Measurements from ENCODE around the gene CHPF.

Gene CHPF

DNA sequence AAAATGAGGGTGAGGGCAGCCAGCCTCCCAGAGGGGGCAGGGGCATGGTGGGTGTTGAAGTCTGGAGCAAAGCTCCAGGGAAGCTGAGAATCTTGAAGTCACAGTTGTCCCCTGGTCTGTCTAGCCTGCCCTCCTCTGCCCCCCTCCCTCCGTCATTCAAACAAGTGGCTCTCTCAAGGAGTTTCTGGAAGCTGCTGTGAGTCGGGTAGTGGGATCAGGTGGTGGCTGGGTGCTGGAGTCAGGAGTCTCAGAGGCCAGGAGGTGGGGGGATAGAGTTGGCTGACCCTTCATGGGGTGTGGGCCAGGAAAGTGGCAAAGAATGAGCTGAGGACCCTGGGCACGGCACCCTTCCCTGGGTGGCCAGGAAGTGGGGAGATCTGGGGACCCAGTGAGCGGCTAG is 29.8 kb downstream of the CHPF start:
- DNase-seq (ENCODE audit: low read depth), result no peak

DNA sequence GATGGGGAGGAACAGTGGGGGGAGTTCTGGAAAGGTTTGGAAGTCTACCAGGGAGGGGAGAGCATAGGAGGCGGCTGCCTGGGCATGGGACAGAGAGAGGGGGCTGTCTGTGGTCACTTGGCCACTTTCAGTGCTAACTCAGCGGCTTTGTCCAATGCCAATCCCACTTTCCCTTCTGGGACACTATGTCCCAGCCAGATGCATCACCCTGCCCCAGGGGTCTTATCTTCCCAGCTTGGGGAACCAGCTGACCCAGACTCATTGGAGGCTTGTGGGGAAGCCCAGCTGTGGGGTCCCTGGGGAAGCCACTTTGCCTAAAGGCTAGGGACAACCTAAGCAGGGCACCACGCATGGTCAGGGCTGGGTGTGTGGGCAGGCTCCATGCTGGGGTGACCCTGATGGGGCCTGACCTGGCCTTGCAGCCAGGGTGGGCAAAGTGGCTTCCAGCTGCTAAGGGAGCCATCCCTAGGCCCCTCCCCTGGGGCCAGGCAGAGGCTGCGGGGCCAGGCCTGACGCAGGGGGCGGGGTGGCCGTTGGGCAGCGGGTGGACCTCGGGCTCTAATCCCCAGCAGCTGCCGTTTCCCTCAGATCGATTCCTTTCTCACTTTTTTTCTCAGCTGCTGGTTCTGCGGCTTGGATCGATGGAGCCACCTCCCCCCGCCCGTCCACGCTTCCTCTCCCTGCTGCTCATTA is 30.9 kb downstream of the CHPF start:
- DNase-seq (ENCODE audit: low read depth), result no peak

DNA sequence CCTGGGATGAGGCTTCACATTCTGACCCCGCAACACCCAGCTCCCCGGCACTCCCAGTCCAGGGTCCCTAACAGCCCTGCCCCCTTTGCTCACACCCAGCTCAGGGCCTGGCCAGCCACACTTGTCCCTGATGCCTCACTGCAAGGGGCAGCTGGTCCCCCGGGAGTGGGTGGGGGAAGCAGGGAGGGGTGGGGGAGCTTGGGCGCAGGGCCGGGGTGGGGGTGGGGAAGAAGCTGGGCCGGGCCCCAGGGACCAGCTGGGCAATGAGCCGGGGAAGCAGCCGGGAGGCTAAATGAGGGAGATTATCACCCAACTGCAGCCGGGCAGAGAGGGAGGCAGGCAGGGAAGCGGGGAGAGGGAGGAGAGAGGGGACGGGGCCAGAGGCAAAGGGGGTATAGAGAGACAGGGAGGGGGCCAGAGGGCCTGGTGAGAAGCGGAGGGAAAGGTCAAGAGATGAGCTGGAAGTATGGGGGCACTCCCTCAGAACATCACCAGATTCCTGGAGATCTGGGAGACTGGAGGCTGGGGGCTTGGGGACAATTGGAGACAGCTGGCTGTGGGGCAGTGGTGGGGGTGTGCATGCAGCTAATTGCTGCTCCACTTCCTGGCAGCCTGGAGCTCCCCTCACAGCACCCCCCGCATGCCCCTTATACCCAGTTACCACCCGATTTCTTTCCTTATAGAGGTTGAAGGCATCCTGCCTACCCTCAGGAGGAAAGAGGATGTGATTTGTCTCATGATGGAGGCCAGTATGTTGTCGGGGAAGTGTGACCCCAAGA is 31.9 kb downstream of the CHPF start:
- no peak for DNase-seq (ENCODE audit: low read depth)

DNA sequence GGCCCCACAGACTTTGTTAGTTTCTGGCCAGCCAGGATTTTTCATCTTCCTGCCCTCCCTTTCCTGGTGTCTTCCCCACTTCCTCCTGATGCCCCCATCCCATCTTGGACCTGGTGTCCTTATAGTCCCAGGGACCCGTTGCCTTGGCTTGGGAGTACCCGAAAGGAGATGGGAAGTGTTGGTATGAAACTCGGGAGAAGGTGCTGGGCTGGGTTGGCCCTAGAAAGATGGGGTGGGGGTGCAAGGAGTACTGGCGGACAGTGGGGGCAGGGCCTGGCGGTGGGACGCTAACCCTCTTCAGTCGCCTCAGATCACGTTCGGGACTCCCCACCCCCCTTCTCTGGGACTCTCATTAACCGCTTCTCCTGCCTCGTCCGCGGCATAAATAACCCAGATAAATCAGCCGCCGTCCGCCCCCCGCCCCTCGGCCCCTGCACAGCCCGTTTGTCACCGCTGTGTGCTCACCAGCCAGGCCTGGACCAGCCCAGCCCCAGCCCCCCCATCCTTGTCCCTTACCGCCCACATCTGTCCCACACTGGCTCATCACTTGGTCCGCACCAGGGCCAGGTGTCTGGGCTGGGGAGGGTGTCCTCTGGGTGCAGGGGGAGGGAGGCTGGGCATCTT is 33.0 kb downstream of the CHPF start:
- DNase-seq (ENCODE audit: low read depth), result no peak

DNA sequence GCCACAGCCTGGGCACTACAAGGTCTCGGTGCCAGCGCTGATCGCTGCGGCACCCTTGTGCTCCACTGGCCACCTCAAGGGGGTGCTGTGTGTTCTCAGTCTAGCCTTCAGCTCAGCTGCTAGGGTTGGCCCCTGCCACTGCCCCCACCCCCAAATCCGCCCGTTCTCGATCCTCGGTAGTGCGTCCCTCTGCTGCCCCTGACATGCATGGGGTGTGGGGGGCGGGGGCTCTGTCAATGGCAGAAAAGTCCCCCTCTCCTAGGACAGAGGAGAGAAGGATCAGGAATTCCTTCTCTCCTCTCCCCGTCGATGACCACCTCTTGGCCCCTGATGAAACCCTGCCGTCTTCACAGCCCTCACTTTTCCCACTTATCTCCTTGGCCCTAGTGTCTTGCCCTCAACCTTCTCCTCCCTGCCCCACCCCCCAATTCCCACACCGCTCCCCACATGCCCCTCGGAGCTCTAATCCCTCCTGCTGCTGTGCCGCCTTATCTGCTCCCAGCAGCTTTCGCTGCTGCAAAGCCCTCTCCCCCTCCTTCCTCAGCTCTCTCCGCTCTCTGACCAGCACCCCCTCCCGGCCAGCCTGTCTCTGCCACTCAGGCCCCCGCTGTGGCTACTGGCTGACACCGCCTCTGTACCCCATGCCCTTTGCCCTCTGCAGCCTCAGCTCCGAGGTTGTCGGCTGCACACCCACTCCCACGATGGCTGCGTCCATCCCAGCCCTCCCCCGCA is 33.7 kb downstream of the CHPF start:
- peak; percentile 40 for DNase-seq (ENCODE audit: low read depth)

DNA sequence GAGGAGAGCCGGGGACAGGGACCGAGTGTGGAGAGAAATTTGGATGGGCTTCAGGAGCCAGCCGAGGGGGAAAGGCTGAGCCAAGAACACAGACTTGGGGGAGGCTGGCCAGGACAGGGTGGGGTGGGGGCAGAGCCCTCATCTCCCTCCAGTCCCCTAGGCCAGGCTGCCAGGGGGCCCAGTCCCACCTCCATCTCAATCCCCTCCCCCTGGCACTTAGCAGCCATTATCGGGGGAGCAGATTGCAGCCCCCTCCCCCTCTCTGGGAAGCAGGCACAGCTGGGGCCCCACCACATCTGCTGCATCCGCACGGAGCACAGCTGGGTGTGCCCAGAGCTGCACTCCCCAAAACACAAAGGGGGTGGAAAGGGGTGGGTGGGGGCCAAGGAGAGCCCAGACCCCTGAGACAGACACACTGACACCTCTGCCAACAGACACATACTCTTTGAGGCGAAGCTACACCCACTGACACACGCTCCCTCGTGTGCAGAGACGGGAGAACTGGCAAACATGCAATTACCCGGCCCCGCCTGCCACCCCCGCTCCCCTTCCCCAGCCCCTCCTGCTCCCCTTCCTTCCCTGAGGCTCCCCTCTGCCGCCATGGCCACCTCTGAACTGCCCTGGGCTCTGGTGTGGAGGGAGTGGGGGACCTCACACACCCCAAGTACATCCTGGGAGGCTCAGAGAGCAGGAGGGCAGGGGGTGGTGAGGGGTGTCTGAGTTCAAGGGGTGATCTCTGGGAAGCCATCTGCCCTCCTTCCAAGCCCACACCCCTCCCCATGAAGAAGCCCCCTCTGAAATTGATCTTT is 34.4 kb downstream of the CHPF start:
- no peak for DNase-seq (ENCODE audit: low read depth)

DNA sequence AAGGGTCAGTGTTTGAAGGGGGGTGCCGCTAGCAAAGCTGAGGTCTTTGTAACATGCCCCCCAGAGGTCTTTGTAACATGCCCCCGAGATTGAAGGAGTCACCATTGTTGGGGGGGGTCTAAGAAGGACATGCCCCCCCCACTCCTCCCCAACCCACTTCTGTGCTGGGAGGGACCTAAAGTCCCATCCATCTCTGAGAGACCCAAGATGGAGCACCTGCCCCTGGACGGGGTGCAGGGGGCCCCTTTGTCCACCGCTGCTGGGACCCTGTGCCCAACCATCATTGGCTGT is 35.2 kb downstream of the CHPF start:
- no peak for DNase-seq (ENCODE audit: low read depth)

DNA sequence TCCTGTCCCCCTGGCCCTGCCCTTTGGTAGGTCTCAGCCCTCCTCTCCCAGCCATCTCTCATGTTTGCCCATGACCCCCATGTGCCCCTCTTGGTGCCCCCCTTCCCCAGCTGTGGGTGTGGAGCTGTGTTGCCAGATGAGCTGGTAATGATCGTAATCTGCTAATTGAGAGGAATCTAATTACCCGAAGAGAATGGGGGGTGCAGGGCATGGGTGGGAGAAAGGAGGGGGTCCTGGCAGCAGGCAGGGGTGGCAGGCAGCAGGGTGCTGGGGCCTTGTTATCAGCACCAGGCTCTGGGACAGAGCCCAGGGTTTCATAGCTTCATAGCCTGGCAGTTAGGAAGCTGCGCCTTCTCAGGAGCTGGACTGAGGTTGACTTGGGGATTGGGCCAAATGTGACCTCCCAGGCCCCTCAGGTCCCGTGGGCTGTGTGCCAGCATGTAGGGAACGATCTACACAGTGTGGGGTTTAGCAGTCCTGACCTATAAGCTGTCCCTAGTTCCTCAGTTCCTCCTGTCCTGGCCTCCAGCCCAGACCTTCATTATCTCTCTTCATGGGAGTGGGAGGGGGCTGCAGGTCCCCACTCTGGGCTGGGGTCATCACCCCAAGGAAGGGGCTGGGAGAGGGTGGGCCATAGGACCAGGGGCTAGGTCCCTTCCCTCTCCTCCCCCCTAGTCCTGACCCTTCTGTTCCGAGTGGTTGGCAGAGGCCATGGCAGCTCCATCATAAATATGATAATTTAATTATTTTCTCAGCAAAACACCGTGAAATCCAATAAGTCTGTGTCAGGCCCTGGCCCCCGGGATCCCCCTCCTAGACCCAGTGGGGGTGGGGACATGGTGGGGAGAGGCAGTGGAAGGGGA is 35.8 kb downstream of the CHPF start:
- no peak for DNase-seq (ENCODE audit: low read depth)

DNA sequence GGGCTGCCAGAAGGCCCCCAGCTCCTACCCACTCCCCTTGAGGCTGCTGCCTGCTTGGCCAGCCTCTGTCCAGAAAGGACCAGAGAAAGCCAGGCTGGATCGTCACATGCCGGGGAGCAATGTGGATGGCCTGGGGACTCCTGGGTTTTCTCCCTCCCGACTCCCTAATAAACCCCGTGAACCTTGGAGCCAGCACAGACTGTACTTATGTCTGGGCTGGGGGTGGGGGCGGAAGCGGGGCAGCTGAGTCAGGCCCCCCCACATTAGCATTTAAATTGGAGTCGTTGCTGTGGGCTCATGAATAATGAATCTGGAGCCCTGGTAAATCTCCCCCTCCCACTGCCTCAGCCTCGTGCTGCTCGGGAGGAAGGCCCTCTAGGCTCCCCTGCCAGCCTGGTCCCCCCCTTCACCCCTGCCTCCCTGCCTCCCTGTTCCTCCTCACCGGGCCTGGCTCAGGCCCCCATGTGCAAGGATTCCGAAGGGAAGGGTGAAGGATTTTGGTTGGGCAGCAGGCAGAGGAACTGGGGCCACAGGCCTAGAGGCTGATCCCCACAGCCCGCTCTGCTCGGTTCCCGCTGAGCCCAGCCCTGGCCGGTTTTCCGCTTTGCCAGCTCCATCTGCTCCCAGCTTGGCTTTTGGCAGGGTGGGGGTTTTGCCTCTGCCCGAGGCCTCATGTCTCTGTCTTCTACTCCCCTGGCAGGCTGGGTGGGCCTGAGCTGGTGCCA is 36.6 kb downstream of the CHPF start:
- DNase-seq (ENCODE audit: low read depth), result no peak

DNA sequence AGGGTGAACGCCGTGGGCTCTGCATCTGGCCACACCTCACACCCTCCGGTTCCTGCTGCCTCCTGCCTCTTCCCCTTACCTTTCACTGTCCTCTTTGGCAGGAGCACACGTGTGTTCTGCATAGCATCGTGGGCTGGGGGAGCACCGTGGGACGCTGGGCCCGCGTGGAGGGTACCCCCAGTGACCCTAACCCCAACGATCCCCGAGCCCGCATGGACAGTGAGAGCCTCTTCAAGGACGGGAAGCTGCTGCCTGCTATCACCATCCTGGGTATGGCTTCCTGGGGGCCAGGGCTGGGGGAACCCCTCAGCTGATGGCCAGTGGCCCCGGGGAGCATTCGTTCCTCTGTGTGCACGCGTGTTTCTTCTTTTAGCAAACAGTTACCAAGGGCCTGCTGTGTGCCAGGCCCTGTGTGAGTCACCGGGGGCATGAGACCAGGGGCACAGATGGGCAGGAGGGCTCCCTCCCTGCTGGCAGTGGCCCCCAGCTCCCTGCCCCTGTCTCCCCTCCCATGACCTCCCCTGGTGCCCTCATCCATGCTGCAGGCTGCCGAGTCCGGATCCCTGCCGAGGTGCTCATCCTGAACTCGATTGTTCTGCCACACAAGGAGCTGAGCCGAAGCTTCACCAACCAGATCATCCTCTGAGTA is 37.3 kb downstream of the CHPF start:
- no peak for DNase-seq (ENCODE audit: low read depth)

DNA sequence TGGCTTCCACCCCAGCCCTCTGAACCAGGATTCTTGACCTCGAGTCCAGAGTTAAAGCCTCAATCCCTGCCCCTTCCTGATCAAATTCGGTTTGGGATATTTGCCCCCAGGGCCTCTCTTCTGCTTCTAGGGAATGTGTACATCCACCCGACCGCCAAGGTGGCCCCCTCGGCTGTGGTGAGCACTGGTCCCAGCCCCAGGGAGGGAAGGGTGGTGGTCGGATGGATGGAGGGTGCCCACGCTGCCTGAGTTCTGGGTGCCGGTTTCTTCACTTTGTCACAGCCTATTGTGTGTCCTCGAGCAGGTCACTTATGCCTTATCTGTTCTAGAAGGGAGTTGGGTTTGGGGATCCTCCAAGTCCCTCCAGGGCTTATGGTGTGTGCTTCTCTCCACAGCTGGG is 38.0 kb downstream of the CHPF start:
- no peak for DNase-seq (ENCODE audit: low read depth)

DNA sequence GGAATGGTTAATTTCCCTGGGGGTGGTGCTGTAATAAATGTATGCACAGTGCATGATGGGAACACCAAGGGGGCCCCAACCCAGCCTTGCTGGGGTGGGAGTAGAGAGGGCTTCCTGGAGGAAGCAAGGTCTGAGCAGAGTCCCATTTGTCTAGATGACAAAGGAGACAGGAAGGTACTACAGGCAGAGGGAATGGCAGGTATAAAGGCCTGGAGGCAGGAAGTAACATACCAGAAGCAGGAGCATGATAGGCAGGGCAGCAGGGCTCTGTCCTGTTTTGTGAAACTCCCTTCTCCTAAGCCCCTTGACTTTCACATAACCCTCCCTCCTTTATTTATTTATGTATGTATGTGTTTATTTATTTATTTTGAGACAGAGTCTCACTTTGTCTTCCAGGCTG is 41.0 kb downstream of the CHPF start:
- no peak for DNase-seq (ENCODE audit: low read depth)

DNA sequence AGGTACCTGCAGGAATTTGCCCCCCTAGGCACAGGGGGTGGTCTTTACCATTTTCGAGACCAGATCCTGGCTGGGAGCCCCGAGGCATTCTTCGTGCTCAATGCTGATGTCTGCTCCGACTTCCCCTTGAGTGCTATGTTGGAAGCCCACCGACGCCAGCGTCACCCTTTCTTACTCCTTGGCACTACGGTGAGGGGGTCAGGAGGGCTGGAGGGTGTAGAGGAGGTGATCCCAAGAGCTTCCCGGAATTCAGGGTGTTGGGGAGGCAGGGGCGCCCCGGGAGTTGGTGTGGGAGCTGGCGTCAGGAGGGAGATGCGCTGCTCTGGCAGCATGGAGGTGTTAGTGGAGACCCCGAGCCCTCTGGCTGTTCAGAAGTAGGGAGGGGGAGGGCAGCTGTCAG is 41.8 kb downstream of the CHPF start:
- DNase-seq (ENCODE audit: low read depth), result no peak

DNA sequence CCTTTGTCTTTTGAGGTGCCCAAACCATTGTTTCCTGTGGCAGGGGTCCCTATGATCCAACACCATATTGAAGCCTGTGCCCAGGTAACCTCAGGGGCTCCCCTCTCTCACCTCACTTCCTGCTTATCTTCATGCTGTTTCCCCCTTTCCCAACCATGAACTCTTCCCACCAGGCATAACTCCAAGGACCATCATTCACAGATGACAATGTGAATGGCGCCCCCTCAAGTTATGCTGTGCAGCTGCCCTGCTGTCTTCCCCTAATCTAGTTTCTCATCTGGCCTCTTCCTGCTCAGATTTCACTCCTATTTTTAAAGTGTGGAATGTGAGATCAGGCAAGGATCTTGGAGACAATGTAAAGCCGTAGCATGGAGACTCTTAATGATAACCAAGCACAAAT is 43.5 kb downstream of the CHPF start:
- no peak for DNase-seq (ENCODE audit: low read depth)

DNA sequence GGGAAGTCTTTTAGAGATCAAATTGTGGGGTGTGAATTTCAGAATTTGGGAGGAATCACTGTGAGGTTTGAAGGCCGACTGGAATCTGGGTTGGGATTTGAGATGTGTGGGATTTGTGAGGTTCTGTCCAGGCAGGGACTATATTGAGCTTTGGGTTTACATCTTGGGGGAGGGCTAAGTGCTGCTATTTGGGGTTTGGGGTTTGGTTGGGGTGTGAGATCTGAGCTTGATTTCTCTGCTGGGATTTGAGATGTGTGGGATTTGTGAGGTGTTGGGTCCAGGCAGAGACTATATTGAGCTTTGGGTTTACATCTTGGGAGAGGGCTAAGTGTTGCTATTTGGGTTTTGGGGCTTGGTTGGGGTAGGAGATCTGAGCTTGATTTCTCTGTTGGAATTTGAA is 44.1 kb downstream of the CHPF start:
- DNase-seq (ENCODE audit: low read depth), result no peak

DNA sequence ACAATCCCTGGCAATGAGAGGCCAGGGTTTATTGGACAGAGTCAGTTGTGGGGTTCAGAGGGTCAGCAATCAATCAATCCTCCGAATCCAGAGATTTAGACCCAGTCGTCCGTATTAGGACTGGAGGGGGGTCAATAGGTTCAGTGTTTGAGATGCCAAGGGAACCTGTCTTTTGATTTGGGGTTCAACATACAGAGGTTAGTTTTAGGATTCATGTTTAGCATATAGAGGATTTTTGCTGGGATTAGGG is 44.6 kb downstream of the CHPF start:
- DNase-seq (ENCODE audit: low read depth), result no peak

DNA sequence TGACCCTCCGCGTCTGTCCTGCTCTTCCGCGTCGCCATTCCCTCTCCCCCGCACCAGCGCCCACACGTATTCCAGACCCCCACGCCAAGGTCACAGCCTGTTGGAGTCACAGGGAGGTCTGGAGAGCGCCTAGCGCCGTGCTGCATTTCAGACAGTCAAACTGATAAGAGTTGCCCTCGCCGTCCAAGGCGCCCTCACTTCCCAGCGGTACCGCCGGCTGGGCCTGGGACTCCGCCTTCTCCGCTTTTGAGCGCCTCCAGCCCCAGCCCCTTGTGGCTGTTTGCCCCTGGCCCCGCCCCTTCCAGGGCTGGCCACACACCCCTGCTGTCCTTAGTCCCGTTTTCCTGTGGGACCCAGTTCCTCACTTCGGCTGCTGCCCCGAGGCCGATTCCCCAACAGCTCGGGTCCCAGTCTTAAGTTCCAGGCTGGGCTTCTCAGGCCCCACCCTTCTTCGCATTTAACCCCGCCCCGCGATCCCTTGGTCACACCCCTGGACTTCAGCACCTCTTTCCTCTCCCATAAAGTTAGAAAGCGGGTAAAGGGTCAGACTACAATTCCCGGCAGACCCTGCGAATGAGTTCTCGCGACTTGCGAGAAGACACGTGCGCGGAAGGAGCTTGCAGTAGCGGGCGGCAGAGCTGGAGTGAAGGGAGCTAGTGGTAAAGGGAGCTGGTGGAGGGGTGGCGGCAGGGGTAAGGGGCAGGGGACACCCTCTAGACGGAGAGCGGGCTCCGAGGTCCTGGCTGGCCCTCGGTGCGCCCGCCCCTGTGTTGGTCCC is 45.1 kb downstream of the CHPF start, which contains the start of gene GMPPA:
GMPPA (plus strand) TSS at position 612 of the 778 bp plus-strand sequence. CDS start 1,085 bp downstream, outside the sequence.
- DNase-seq (ENCODE audit: low read depth), result peak; percentile 79

DNA sequence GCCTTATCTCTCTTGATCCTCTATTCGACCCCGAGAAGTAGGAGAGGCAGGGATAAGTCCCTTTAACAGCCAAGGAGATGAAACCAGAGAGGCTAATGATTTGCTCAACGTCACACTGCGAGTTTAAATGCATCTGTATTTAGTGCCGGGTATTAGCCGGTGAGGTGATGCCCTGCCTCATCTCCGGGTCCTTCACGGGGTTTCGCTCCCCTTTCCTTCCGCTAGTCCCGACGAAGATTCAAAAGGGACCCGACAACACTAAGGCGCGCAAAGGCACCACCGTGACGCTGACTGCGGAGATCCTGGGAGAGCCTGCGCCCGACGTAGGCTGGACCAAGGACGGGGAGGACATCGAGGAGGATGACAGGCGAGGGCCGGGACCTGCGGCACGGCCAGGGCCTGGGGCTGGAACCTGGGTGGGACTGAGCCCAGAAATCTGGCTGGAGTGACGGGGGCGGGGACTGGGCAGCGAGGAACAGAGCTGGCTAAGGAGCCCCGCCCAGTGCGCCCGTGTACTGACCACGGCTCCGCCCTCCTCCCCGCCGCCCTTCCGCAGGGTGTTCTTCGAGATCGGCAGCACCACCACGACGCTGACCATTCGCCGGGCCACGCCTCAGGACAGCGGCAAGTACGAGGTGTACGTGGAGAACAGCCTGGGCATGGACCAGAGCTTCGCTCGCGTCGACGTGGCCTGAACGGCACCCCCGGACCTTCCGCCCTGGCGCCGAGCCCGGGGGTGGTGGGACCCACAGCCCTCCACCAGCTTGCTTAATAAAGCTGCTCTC is 45.9 kb downstream of the CHPF start:
- DNase-seq (ENCODE audit: low read depth), result no peak

Measured in activated T-cell treated with anti-CD3 and anti-CD28 coated beads for 1 hour (primary cell).